D721Med (cell line): ENCODE measurements around the gene DNAH5.
"Not testable (repeated sequence)": the region's sequence is repeated elsewhere in the genome, so short reads cannot be mapped to it uniquely, and the experiment has no call there.

ENCODE experiments used
- DNase-seq: peaks from one replicate; pipeline ENCODE4 v3.0.0; 2011; ENCODE audit warnings: low spot score; ENCODE audit not compliant: insufficient read length
- FAIRE-seq: peaks from 2 replicates; lab custom pipeline; 2011; peaks lifted over from hg19 to GRCh38; lab: Jason Lieb, UNC
- CTCF ChIP-seq: IDR thresholded peaks from 2 replicates; pipeline ENCODE4 v1.5.1; 2012; ENCODE audit warnings: mild to moderate bottlenecking, control low read depth; ENCODE audit not compliant: insufficient read depth; ENCODE audit errors: missing control alignments

Gene DNAH5

DNA sequence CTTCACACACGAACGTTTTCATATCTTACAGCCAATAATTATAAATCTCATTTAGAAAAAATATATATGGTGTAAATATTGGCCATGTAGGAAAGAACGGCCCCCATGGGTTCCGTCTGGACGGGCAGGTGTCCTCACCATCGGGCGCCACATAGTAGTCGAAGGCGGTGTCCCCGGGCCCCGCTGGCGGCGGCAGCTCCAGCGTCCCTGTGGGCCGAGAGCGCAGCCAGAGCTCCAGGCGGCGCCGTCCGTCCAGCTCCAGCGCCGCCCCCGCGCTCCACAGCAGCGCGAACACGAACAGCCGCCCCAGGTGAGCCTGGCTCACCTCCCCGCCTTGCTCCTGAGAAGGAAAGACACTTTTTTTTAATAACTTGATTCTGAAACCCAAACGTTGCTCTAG, 134.6 kb downstream of the DNAH5 start:
- FAIRE-seq: no peak
- no peak for TF ChIP-seq CTCF
- DNase-seq: no peak

DNA sequence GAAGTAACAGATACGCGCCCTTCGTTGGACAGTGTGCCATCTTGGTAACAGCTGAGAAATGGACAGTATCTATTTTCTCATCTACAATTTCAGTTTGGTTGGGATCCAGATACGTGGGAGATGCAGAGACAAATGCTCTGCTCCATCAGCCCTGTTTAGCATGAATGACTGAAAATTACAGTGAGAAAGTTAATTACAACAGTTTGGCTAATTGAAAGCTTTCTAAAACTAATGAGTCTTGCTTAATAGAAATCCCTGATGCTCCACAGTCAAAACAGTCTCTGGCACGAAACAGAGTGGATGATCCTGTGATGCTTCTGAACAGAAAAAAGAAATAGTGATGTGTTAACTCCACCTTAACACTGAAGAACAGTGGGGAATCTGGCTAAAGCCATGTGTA, 140.2 kb downstream of the DNAH5 start:
- FAIRE-seq: no peak
- no peak for DNase-seq
- TF ChIP-seq CTCF: no peak

GRCh38 chr5:13798569-13798968, 145.9 kb downstream of the DNAH5 start:
- not testable (repeated sequence) for FAIRE-seq, DNase-seq

- DNase-seq: no peak
- TF ChIP-seq CTCF: no peak
- no peak for FAIRE-seq
These were observed 158.6 kb downstream of the DNAH5 start for GRCh38 chr5:13785781-13786415.

- no peak for DNase-seq
- FAIRE-seq: no peak
- no peak for TF ChIP-seq CTCF
These were observed 160.8 kb downstream of the DNAH5 start for GRCh38 chr5:13783726-13784125.

DNA sequence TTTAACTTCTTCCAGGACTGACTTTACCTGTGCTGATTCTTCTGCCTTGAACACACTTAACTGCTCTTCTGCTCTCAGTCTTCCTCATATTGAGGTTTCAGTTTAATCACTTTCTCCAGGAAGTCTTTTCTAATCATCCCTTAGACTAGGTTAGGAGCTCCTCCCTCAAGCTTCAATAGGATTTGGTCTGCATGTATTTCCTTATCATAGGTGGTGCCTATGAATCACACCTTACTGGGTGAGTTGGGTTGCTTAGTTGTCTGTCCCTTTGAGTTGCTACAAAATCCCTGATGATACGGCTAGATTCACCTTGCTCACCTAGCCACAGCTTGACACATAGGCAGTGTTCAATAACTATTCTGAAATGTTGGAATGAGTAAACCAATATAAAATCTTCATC, 164.4 kb downstream of the DNAH5 start:
- FAIRE-seq (no peak), DNase-seq (no peak)
- TF ChIP-seq CTCF: no peak

- no peak for TF ChIP-seq CTCF
- DNase-seq: no peak
- no peak for FAIRE-seq
These were observed 170.8 kb downstream of the DNAH5 start for GRCh38 chr5:13773649-13774048.
